Fibroblast of skin of right biceps (primary cell): ENCODE results near the gene ABHD12B.

ENCODE experiments used
- DNase-seq: peaks from one replicate; pipeline ENCODE4 v3.0.0-alpha.2; 2013

Gene ABHD12B

DNA sequence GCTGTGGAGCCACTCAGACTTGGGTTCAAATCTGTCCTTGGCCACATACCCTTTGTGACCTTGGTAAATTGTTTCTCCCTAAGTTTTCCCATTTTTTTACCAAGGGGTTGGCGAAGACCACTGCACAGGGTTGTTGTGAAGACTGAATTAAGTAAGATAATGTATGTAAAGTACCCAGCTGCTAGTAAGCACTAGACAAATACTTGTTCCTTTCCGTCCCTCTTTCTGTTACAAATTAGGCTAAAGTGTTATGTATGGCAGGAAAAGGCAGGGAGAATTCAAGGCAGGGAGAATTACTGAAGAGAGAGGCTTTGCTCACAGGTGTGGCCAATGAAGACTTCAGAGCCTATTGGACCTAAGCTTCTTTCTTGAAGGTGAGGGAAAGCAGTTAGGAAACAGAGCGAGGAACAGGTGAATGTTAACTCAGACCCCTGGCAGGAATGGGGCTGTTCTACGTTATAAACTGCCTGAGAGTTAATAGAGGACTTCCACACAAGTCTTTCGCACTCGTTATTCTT, 25.9 kb downstream of the ABHD12B start:
- DNase-seq: no peak

DNA sequence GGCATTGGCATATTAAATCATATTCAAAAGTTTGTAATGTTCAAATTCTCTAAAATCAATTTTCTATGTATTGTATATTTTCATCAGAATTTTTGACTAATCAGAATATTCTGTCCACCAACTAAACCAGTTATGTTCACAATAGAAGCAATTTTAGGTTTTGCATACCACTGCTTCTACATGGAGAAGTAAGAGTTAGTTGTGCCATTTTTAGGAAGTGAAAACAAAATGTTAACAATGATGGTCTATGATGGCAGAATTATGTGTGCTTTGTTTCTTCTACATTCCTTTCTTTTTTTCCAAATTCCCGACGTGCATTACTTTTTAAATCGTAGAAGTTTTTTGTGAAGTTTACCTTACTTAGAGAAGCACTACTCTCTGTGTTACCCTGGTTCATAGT, 29.5 kb downstream of the ABHD12B start:
- no peak for DNase-seq

DNA sequence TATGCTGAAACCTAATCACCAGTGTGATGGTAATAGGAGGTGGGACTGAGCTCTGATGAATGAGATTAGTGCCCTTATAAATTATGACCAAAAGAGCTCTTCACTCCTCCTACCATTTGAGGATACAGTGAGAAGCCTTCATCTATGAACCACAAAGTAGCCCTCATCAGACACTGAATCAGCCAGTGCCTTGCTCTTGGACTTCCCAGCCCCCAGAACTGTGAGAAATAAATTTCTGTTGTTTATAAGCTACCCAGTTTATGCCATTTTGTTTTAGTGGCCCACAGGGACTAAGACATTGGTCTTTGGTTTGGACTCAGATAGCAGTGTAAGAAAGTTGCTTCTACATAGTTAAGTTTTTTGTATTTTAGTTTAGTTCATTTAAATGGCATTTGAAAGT, 32.9 kb downstream of the ABHD12B start:
- DNase-seq: no peak

DNA sequence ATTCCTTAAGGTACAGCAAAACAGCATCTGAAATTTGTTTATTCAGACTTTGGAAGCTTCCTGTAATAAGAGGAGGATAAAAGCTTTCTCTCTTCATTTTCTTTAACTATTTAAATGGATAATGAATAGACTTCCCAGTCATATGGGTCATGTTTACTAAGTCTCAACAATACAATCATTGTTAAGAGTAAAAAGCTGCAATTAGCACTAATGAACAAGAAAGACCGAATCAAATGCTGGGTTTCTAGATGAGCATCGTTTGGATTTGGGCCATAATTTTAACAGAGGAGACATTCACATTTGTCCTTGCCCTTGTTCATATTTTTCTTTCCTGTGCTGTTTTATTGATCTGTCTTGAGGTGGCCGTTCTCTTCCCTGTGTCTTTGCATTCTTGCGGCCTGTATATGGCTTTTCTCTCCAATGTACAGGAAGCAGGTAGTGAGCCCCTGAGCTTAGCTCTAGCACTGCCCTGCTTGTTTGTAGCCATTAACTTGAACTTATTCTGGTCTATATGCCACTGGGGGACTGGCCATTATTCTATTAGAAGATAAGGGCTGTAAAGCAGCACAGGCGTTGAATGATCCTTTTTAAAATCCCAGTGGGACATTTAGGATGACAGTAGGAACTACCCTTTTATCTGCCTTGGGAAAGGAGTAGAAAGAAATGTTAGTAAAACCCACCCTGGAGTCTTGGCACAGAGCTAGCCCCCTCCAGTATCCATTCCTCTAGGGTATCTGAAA, 34.6 kb downstream of the ABHD12B start:
- DNase-seq: no peak

DNA sequence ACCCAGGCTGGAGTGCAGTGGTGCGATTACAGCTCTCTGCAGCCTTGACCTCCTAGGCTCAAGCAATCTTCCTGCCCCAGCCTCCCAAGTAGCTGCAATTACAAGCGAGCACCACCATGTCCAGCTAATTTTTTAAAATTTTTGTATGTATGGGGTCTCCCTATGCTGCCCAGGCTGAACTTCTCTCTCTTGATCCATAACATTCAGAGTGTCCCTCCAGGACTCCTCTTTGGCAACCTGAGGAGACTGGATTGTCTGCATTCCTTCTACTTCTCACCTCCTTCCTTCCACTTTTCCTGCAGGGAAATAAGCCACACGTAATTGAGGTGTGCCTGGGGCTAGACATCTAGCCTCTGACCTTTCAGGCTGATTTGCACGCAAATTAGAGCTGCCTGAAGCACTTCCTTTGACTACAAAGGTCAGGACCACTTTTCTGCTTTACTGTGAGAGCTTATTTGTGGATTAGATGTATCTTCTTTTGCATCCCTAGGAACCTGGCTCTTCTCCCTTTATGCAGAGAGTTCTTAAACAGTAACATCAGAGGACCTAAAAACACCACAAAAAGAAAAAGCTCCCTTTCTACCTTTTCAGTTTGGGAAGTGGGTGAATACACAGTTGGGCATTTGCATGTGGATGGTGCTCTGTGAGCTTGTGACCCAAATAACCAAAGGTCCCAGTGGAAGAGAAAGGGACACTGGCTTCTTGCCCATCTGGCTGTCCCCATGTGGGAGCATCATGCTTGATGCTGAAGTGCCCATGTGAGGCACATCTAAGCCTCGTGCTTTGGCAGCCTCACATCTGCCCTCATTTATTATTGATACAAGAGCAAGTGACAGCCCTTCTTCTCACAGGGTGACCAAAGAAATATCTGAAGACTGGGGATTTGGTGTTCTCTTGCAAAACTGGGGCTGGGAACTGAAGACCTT, 38.9 kb downstream of the ABHD12B start:
- DNase-seq: no peak

DNA sequence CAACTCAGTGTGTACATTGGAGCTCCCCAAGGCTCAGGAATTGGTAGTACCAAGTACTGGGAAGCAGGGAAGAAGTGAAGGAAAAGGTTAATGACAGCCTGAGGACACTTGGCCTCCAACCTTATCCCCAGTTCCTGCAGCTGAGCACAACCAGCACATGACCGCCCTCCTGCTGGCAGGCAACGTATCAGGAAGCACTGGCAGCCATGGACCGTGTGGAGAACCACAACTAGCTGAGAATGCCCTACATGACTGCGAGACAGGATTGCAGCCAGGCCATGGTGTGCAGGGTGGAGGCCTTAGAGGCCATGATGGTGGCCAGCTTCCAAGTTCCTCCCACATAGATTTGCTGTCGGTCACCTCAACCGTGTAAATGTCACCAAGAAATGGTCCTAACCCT, 45.6 kb downstream of the ABHD12B start:
- DNase-seq: no peak

DNA sequence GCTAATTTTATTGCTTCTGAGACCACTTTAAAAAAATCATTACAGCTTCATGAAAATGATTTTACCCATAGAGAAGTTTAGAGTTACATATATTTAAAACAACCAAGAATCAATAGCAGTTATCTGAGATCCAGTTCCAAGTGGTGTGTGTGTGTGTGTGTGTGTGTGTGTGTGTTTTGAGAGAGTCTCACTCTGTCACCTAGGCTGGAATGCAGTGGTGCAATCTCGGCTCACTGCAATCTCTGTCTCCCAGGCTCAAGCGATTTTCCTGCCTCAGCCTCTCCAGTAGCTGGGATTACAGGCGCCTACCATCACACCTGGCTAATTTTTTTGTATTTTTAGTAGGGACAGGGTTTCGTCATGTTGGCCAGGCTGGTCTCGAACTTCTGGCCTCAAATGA, 47.7 kb downstream of the ABHD12B start:
- DNase-seq: peak; percentile 30

DNA sequence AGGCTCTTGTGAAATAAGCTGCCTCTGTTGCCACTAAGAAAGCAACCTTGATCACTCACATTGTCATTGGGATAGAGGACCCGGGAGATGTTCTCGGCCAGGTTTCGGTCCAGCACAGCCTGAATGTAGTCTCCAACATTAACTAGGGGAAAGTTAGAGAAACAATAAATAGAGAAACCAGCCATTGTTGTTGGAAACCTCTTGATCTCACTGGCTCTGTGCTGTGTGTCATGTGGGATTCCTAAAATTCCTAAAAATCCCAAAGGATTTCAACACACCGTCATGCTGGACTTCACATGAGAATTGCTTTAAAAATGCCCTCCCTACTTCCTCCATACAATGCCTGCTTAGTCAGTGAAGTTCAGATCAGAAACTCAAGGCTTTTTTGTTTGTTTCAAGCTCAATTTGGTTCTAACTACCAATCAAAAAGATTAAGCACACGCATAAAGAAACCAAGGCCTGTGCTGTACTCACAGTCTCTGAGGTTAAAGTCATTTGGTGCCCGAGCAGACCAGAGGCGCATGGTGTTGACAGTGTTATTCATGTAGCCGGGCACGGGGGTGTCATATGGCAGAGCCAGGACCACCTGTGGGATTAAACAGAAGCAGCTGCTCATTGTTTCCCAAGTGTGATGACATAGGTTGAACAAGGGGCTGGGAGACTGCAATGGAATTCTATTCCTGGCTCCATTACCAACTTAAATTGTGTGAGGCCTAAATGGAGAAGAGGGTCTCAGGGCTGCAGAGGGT, 48.8 kb downstream of the ABHD12B start:
- peak; percentile 93 for DNase-seq

DNA sequence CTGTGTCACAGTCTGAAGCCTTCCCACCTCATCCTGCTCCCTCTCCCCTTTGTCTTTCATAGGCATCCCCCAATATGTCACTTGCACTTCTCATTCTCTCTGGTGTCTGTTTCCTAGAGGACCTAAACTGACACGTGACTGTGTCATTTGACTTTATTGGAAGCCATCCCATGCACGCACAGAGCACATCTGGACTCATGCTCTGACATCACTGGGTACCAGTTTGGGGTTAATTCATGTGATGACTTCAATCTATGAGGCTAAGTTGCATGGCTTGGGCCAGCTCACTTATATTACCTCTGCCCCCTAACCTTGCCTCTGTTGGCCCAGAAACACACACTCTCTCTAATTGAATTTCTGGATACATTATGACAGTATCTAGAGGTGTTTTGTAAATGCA, 51.0 kb downstream of the ABHD12B start:
- DNase-seq: no peak

DNA sequence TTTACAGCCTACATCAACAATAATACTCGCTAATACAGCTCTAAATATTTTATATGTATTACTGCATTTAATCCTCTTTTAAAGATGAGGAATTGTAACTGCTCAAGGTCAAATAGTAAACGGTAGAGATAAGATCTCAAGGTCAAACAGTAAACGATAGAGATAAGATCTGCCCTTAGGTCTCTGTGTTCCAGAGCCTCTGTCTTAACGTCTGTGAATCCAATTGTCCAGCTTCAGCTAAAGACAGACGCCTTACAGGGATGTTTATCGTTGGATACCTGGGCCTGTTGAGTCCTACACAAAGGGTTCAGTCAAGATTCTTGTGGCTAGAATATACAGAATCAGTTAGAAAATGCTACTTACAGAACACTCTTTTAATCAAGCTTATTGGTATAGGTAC, 52.4 kb downstream of the ABHD12B start:
- no peak for DNase-seq

DNA sequence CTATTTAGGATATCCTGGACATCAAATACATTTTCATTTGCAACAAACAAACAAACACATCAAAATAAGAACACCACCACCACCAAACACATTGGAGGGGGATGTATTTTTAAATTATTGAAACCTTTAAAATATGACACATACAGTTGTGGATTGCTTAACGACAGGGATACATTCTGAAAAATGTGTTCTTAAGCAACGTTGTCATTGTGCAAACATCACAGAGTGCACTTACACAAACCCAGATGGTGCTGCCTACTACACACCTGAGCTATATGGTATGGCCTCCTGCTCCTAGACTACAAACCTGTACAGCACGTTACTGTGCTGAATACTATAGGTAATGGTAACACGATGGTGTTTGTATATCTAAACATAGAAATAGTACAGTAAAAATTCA, 53.0 kb downstream of the ABHD12B start:
- DNase-seq: no peak

DNA sequence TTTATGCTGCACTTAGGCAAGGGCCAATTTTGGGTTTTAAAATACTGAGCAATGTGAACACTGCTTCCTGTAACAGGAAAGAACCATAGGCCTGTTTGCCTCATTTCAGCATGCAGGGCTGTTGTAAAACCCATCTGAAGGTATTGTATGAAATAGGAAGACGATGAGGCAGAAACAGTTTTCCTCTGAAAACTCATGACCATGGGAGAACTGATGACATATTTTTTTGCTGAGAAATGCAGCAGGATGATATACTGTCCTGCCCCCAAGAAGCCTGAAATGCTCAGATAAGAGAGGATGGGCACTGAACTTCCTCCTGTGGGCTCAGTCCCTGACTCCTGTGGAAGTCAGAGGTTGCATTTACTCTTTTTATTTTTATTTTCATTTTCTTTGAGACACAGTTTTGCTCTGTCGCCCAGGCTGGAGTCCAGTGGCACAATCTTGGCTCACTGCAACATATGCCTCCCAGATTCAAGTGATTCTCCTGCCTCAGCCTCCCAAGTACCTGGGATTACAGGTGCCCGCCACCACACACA, 55.1 kb downstream of the ABHD12B start:
- no peak for DNase-seq

DNA sequence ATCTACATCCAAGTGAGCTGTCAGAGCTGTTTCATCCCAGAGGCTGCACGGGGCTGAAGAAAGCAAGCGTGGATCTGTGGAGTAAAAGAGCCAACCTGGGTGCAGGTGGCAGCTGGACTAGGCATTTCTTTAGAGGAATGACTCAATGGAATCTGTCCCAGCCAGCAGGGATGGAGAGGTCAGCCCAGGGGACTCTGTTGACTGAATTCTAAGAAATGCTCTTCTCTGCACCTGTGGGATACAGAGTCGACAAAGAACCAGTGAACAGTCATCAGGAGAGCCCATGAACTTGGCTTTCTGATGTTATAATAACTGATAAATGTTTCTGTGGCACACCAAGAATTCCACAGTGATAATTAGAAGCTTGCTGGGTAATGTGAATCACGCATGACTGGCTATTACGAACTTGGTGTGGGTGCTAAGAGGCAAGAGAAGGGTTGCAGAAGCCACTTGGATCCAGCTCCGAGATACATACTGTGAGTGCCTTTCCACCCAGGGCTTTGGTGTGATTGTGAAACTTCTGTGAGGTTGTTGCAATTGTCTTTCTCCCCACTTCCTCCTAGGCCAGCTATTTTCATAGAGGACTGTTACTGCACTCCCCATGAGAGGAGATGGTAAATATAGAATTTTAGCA, 56.3 kb downstream of the ABHD12B start:
- DNase-seq: peak; percentile 70

DNA sequence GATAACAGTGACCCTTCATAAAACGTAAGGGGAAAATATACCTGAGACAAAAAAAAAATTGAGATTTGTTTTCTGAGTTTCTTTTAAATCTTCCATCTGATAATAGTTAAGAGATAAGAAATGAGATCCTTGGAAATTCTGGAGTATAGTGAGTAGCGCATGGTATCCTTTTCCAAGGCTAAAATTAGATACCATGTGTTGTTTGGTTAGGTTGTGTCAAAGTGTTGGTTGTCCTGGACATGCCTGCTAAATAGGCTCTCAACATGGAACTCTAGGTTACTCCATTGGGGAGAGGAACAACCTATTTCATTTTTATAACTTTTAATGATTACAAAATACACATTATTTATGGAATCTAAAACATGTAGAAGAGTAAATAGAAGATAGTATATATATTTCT, 57.7 kb downstream of the ABHD12B start:
- no peak for DNase-seq

DNA sequence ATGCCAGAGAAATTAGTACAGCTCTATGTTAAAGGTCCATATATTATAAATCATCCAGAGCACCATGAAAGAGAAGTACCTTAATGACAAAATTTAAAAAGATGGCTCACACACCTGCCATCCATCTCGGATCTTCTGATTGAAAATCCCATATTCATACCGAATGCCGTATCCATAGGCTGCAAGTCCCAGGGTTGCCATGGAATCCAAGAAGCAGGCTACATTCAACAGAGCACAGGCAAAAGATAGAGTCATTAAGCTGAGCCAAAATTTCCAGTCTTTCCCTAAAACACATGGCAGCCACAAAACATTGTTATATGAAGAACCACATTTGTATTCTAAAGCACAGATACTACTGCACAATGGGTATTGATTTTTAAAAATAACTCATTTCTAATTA, 59.7 kb downstream of the ABHD12B start:
- no peak for DNase-seq

DNA sequence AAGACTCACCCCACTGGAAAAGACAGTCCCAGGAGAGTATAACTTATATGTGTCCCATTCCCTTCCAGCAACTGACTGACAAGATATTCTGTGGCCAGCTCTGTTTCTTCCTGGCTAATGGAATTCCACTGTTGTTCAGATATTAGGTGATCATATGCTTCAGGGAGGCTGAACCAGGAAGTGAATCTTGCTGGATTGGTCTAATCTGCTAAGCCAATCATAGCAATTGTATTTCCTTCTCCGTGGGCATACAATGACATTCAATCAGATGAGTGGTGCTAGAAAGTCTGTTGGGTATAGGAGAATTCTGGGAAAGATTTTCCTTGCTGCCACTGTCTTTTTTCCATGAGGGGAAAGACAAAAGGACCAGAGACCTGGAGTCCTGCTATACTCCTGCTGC, 60.3 kb downstream of the ABHD12B start:
- DNase-seq: no peak

DNA sequence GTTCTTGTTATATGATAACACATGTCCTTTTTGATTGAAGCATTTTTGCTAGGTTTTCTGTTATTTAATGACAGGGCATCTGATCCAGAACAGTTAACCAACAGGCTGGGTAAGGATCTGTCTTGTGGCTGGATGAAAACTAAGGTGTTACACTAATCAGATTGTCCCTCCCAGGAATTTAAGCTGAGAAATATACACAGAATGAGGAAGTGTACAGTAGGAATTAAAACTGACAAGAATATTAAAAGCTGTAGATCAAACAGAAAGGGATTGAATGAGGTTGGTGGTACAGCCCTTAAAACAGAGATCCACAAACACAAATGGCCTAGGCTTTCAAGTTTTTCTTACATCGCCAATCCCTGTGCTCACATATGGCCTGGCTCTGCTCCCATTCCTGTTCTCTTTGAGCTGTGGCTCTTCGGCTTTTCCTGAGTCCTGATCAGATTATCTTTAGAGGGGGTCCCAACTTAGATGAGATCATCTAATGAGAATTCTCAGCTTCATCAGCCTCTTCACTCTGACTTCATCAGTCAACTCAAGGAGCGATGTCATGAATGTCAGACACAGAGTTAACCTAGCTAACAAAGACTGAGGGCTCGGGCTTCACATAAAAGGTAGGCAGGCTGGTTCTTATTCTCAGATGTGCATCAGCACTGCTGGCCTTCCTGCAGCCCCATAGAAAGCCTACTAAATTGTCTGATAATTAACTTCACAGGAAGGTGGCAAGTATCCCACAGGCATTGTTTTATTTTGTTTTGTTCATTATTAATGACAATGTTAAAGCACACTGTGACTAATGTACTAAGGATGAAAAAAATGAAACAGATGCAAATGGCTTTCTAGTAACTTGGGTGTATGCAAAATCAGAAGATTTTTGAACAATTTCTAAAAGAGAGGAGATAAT, 61.0 kb downstream of the ABHD12B start:
- peak; percentile 42 for DNase-seq

DNA sequence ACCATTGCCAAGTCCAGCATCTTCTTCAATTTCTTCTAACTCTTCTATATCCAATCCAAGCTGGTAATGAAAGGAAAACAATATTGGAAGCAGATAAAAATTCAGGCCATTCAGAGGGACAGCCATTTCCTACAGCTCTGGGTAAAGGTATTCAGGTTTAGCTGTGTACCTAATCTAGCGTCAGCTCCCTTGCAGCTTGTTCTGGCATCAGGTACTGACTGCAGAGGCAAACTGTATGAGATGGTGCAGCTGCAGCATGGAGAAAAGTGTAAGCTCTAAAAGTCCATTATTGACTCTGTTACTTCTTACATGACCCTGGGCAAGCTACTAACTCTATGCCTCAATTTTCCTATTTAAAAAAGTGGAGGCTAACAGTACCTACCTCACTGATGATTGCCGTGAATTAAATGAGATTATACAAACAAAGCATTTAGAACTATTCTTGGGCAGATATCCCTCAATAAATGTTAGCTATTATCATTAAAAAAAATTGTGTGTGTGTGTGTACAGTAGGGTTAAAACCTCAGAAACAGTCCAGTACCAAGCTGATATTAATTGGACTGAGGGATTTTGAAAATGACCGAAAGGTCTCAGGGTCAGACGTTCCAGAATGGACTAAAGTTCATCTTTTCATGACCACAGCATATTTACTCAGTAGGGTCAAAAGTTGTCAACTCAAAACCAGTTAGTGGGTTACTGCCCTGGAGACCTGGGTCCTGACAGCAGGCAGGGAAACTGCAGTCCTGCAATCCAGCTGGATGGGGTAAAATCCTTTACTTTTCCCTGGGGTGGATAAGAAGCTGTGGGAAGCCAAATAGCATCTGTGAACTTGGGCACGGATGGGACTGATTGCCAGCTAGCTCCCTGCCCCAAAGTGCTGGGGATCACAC, 63.5 kb downstream of the ABHD12B start:
- DNase-seq: no peak

DNA sequence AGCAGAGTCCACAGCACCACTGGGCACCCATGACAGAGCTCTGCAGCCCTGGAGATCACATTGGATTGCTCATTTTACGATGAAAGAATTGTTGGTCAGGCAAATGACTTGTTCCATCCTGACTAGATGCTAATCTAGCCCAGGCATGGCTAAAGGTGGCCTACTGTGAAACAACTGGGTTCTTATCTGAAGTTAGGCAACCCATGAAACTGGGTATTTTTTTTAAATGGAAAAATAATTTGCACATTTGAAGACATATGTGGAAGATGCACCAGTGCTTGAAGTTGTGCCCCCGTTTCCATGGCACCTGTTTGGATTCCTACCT, 64.1 kb downstream of the ABHD12B start:
- DNase-seq: no peak

DNA sequence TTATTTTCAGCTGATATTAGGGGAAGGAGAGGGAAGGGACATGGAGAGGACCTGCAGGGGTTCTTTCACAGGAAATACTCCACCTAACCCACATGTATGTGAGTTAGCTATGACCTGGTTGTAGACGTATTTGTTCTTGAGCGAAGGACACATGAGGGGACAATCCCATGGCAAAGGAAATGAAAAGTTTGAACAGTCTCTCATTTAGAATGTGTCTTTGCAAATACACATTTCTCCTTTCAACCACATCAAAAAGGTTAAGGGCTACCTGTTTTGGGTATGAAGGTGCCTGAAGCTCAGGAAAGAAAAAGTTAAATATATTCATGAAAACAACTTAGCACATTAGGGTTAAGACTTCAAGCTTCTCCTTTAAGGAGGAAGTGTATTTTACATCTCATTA, 65.0 kb downstream of the ABHD12B start:
- DNase-seq: no peak

DNA sequence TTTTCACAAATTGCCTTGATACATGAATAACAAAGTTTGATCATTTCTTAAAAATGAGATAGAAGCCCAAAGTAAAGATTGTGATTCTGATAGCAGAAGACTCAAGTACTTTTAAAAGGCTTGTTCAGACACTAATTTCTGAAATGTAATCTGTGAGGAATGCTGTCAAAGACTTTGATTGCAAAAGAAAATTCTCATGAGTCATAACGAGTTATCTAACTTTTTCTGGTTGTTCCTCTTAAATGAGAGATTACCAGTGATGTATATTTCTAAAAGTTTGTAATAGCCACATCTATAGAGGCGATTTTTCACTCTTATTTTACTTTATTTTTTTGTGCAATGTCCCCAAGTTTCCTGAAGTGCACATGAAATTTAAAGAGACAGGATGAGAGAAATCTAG, 65.5 kb downstream of the ABHD12B start:
- peak; percentile 71 for DNase-seq
